HPDE6-E6E7 (cell line): ENCODE results near the gene PLCB3.

Experiments
- DNase-seq: peaks from one replicate; pipeline ENCODE4 v3.0.0; 2011; ENCODE audit warnings: missing footprints; ENCODE audit errors: extremely low spot score

The PLCB3 gene

DNA sequence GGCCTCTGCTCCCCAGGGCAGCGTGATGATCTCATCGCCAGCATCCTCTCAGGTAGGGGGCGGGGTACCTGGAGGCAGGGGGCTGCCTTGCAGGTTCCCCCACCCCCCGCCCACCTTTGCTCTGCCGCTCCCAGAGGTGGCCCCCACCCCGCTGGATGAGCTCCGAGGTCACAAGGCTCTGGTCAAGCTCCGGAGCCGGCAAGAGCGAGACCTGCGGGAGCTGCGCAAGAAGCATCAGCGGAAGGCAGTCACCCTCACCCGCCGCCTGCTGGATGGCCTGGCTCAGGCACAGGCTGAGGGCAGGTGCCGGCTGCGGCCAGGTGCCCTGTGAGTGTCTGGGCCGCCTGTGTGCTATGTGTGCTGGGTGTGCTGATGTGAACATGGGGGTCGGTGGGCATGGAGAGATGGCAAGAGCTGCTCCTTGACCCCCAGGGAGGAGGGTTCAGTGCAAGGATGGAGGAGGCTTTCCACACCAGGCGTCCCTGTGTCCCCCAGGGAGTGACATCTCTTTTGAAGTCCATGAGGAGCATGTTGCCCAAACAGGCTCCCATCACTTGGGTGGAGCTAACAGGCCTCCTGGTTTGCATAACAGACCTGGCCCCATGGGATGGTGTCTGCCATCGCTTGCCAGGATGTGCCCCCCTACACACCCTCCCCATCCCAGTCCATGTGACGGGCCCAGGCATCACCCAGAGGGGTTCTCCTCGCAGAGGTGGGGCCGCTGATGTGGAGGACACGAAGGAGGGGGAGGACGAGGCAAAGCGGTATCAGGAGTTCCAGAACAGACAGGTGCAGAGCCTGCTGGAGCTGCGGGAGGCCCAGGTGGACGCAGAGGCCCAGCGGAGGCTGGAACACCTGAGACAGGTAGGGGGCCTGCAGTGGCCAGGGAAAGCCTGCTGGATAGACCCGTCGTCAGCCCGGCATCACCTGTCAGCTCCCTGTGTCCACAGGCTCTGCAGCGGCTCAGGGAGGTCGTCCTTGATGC lies 14.1 kb downstream of the PLCB3 start:
- DNase-seq: no peak

DNA sequence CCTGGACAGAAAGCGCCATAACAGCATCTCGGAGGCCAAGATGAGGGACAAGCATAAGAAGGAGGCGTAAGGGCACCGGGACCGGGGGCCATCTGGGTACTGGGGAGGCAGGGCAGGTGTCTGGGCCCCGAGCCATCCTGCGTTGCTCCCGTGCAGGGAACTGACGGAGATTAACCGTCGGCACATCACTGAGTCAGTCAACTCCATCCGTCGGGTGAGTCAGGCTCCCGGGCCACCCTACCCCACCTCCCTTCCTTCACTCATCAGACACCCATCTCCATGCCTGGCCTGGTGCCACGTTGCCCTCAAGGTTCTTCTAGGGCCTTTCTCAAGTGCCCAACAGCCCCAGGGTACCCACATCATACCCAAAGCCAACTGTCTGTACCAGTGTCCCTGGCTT lies 15.0 kb downstream of the PLCB3 start:
- DNase-seq: no peak

DNA sequence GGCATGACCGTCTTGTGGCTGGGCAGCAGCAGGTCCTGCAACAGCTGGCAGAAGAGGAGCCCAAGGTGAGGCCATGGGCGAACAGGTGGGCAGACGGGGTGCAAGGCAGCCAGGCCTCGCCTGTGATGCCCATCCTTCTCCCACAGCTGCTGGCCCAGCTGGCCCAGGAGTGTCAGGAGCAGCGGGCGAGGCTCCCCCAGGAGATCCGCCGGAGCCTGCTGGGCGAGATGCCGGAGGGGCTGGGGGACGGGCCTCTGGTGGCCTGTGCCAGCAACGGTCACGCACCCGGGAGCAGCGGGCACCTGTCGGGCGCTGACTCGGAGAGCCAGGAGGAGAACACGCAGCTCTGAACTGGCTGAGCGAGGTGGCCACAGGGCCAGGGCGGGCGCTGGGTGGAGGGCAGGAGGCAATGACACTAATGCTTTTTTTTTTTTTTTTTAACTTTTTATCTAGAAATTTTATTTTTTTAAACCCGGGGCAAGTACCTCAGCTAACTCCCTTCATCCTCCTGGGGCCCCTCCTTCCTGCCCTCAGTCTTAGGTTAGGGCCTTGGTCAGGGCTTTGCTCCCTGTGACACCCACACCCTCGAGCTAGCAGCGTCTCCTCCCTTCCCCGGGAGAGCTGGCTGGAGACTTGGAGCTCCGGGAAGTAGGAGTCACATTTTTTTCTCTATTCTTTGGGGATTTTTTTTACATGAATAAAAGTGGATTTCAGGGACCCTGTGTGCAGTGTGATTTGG lies 16.0 kb downstream of the PLCB3 start:
- no peak for DNase-seq

DNA sequence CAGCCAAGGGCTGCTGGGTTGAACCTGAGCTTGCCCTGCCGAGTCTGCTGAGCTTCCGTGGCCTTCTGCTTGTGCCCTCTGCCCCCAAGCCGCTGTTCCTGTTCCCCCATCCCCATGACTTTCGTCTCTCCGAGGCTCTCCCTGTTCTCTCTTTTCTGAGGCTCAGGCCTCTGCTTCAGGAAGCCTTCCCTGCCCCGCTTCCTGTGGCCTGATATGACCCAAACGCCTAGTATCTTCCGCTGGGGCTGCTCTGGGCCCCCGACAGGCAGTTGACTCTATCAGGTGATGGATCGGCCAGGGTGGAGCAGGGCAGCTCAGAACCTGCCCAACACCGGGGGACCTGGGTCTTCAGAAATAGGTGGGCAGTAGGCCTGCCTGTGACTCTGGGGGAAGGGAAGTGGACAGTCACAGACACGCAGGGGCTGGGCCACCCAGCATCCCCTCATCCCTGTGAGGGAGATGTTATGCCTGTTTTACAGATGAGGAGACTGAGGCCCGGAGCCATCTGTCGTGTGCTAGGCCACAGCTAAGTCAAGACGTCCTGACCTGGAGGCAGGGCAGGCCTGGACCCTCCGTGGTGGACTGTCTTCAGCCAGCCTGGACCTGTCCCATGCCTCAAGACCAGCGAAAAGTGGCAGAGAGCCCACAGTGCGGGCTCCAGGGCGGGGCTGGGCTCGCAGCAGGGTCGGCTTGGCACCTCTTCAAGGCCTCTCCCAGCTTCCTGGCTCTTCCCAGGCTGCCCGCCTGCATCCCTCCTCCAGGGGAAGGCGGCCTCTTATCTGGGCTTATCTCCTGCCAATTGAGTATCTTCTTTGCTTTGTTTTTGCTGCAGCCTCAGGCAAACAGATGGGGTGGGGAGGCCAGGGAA lies 16.9 kb downstream of the PLCB3 start:
- DNase-seq: no peak

DNA sequence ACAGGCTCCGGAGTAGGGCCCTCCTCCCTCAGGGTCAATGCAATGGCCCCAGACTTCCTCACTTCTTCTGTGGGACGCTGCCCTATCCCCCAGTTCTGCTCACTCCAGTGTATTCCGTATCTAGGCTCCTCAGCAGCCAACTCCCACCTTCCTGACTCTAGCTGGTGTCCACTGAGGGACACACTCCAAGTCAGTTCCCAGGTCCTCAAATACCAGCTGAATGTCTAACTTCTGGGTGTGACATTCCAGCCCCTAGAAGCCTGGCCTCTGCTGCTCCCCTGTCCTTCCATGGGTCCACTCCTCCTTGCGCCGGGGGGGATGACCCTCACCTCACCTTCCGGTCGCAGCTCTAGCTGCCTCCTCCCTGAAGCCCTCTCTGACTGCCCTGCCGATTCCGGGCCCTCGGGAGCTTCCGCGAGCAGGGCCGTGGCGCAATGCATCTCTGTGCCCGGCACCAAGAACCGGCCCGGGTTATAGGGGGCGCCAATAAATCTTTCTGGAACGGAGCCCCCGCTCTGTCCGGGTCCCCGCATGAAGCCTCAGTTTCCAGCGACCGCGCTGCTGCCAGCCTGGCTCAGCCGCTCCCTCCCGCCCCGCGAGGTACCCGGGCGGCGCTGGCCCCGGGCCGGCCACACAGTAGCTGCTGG lies 17.7 kb downstream of the PLCB3 start:
- no peak for DNase-seq

DNA sequence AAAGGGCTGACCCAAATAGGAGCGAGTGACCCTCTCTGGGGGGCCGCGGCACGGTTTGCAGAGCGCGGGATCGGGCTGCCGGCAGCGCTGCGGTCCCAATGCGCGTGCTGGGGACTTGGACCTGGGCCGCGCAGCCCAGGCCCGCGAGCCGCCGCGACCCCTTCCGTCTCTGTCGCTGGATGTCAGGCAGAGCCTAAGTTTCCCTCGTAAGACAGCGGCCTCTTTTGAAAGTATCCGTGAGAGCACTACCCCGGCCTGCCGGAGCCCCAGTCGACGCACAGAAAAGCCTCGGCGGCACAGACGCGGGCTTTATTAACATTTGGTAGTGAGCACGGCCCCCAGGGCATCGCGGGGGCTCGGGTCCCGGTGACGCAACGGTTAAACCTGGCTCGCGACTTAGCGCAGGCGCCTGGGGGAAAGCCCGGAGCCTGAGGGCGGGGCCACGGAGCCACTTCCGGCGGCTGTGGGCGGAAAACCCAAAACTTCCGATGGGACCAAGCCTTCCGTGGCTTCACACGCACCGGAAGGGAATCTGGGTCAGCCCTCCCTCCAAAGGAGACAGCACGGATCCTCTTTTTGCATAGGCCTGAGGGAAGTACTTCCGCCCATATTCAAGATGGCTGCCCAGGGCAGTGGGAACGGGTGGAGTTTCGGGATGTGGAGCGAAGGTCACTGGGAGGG lies 18.4 kb downstream of the PLCB3 start:
- DNase-seq: peak; percentile 87

DNA sequence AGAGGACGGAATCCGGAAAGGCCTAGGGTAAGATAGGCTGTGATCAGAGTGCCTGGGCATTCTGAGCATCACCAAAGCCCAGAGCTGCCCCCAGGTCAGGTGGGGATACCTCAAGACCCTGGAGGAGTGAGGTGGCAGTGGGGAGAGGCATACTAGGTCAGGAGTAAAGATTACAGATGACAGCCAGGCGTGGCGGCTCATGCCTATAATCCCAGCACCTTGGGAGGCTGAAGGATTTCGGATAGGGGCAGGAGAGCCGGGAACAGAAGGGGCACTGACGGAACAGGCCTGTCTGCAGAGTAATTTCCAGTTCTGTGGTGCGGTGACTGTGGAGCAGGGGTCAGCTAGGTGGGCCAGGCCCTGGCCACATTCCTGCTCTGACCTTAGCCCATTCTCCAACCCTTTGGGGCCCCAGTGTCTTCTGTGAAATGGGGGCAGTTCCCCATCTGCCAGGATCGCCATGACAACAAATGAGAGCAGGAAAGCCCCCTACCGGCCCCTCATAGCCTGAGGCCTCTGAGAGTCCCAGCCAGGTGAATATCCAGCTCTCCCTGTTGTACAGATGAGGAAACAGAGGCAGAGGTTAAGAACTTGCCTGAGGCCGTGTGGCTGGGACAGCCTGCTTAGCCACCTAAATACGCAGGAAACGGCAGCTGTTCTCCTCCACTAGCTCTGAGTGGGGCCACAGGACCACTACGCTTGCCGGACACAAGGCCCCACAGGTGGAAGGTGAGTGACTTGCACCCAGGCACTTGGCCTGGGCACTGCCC lies 23.9 kb downstream of the PLCB3 start:
- DNase-seq: no peak

DNA sequence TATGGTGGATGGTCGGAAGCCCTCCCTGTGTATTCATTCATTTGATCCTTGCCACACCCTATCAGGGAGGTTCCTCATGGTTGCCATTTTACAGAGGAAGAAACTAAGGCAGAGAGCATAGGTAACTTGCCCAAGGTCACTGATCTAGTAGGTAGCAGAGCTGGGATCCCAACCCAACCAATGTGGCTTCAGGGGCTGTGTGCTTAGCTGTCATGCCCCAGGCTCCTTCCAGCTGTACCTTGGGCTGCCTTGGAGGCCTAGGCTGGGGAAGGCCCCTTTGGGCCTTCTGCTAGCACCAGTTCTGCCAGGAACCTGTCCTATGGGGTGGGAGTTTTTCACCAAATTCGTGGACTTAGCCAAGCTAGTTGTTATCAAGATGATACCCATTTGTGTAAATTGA lies 24.5 kb downstream of the PLCB3 start:
- DNase-seq: no peak

DNA sequence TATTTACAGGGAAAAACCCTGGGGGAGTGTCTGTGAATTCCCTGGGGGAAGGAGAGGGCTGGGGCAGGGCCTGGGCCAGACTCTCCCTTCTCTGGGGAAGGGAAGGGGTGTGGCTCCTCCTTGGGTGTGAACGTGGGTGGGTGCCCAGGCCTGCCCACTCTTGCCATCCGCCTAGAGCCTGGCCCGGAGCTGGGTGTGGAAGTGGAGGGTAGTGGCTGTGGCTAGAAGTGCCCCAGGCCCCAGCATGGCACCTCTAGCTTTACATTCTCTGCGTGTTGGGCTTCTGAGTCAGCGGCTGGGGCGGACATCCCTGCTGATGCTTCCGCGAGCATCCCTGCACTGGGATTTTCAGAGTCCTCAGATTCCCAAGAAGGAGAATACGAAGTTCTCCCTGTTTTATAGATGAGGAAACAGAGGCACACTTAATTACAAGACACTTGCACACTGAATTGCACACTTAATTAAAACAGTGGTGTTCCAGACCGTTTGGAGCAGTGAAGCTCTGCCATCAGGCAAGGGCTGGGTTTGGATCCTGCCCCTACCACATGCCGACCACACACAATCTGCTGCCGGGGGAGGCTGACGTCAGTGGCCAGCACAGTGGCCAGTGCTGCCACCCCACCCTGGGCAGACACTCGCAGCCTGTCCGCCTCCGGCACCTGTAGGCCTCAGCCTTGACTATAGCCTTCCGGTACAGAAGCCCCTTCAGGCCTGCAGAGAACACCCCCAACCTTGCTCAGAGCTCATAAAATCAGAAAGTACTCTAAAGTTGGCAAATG lies 25.5 kb downstream of the PLCB3 start:
- peak; percentile 83 for DNase-seq

DNA sequence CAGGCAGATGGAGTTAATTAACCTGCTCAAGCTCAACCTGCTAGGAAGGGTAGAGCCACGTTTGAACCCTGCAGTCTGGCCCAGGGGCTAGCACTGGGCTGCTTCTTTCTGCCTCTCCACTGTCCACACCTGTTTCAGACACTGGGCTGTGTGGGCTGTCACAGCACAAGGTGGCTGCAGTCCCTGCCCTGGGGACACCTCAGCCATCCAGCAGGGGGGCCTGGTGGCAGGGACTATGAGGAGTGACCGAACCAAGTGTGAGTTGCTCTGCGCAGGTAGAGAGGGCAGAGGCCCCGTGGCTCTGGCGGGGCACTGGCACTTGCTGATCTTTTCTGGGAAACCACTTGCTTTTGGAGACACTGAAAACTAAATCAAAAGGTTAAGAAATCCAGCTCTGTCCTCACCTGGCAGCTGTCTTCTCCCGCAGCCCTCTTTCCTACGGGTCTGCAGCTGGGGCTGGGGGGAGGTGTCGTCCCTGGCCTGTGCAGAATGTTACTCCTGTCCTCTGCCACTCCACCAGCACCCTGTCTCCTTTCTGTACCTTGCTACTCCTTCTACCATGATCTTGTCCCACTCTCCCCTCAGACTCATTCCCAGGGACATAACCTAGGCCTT lies 27.4 kb downstream of the PLCB3 start:
- no peak for DNase-seq

DNA sequence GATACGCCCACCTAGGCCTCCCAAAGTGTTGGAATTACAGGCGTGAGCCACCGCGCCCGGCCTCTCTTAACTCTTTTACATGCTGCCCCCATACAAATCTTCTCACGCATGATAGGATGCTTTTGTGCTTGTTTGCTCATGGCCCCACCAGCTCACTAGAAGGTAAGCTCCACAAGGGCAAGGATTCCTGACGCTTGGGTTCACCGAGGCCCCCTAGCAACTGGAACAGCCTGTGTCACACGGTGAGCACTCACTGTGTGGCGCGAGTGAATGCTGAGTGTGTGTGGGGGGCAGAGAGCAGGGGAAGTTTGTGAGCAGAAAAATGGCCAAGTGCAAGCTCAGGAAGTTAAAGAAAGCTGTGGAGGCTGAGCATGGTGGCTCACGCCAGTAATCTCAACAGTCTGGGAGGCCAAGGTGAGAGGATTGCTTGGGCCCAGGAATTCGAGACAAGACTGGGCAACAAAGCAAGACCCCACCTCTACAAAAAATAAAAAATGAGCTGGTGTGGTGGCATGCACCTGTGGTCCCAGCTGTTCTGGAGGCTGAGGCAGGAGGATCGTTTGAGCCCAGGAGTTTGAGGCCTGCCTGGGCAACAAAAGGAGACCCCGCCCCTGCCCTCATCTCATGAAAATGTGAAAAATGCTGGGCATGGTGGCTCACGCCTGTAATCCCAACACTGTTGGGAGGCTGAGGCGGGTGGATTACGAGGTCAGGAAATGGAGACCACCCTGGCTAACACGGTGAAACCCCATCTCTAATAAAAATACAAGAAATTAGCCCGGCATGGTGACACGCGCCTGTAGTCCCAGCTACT lies 30.8 kb downstream of the PLCB3 start:
- no peak for DNase-seq

DNA sequence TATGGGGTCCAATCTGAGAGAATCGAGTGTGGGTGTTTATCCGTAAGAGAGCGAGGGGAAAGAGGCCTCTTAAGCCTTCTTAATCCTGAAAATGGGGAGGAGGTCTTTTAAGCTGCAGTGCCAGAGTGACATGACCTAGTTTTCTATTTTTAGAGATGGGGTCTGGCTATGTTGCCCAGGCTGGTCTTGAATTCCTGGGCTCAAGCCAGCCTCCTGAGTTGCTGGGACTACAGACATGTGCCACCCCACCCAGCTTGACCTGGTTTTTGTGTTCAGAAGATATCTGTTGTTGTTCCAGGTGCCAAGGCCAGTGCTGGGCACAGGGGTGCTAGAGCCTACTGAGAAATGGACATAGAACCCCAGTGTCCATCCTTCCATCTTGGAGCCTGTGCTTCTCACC lies 31.8 kb downstream of the PLCB3 start:
- no peak for DNase-seq

DNA sequence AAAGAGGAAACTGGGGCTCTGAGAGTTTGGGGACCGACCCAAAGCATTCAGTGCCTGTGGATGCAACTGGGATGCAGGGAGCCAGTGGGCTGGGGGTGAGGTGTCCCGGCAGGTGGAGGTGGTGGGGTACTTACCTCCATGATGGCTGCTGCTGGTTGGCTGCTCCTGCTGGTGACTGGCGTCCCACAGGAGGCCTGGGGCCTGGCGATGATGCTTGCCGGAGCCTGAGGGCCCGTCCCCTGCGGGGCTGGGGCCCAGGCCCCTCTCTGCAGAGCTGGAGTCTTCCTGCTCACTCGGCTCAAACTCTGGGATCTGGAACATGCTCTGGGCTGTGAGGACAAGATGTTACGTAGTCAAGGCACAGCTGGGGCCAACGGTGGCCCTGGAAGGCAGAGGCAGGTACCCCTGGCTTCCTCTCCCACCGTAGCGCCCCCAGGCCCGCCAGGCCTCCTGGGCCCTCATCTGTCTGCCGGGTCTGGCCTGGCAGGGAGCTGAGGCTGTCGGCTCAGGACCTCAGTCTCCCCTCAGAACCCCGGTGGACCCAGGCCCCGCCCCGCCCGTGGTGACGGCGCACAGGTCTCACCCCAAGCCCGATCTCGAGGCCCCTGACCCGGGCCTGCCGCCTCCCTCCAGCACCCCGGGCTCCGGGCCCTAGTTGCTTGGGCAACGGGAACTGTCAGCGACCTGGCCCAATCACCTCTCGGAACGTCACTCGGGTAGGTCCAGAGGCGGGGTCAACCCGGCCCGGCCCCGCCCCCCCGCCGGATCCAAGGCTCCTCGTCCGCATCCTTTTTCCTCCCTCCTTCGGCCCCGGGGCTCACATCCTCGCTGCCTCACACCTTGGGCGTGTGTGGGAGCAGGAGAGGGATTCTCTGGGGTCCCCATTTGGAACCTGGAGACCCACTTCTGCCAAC lies 33.0 kb downstream of the PLCB3 start, which contains the start of gene BAD:
Gene BAD, minus strand, starts transcription at position 618 of the 914 bp plus-strand sequence. Its CDS starts 297 bp downstream, at position 321.
- peak; percentile 98 for DNase-seq

DNA sequence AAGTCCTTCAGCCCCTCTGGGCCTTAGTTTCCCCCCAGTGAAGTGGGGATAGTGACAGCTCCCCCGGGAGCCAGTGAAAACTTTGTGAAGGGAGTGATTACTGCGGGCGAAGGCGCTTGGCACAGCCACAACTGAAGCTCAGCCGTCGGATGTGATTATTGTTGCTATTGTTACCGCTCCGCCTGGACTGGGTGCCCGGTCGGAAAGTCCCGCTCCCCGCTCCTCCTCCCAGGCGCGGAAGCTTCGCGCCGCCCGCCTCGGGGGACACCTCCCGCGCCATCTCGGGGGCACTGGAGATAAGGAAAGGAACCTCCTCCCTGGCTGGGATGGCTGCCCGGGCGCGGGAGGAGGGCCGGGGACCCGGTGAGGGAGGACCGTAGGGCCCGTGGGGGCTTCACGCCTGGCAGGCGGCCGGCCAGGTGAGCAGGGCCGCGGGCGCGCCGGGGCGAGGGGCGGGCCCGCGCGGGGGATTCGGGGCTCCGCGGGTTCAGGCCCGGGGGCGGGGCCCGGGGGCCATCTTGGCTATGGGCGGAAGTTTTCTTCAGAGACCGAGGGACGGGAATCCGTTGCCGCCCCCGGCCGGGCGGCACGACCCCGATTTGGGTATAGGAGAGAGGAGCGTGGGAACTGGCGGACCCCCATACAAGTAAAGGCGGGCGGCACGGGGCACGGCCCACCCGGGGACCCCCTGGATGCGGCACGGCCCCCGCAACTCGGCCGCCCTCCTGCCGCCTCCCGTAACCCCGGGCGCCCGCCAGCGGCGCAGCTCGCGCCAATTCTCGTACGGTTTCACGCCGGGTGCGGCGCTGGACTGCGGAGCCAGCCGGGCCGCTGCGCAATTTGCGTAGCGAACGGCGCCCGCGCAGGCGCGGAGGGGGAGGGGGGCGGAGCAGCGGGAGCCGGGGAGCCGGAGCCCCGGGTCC lies 33.9 kb downstream of the PLCB3 start, which contains the start of gene GPR137:
Gene GPR137, plus strand, starts transcription at position 887 of the 923 bp plus-strand sequence. CDS start 677 bp downstream, outside the sequence.
- peak; percentile 72 for DNase-seq
